Measurements from ENCODE around the gene ADCY3. TPM values are rescaled to one million over a fixed set of nuclear protein-coding genes. Genes with fewer than 3 reads are reported as not detected.

The ADCY3 gene
- total RNA-seq, 4 donors from 2014 or later, result 29.3 to 51.9 (median 43.1) TPM

DNA sequence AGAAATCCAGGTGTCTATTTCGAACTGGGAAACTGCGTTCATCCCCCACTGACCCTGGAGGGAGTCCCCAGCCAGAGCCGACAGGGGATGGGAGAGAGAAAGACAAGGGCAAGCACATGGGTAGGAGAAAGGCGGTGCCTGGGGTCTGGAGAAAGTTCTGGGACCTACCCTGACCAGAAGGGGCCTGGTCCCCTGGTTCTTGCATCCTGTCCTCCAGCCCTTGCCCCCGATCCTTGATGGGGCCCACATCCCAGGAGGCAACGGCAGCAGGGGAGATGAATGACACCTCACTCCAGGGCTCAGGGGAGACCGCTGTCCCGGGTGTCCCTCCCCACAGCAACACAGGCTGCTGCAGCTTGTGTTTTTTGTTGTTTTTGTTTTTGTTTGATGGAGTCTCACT lies 4.9 kb downstream of the ADCY3 start:
- no peak overlapping the region for H3K4me3 ChIP-seq (ENCODE audit: low read depth, poor library complexity, severe bottlenecking)
- no peak for TF ChIP-seq CTCF (IDR thresholded peaks at IDR 0.05)
- TF ChIP-seq POLR2A (IDR thresholded peaks at IDR 0.05), result no peak
- intact Hi-C loops (cut with DNase I; ENCODE audit: low total_unique reads), result no loop called here
- DNase-seq (ENCODE audit: low spot score in 2 of 2), result no peak
- 91 to 94% methylated on average over 8 of the region's 8 CpGs for WGBS, 2 donors

DNA sequence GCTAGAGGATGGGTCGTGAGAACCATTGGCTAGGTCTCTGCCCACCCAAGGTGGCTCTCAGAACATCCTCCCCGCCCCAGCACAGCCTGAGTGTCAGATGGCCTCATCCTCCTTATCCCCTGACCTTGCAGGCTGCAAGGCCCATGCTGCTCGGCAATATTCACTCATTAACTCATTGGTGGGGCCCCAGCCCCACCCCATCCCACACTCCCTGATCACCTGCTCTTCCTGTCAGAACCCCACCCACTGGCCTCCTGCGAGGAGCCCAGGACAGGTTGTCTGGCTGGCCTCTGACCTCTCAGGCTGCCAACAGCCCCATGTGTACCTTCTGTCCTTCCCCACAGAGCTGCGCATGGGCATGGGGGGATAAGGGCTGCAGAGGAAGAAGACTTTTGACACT lies 5.3 kb downstream of the ADCY3 start:
- no peak for TF ChIP-seq POLR2A (IDR thresholded peaks at IDR 0.05)
- no peak for TF ChIP-seq CTCF (IDR thresholded peaks at IDR 0.05)
- DNase-seq (ENCODE audit: low spot score in 2 of 2), result no peak
- 81 to 82% methylated on average over 5 of the region's 5 CpGs for WGBS, 2 donors
- H3K4me3 ChIP-seq (ENCODE audit: low read depth, poor library complexity, severe bottlenecking), result no peak overlapping the region
- intact Hi-C loops (cut with DNase I; ENCODE audit: low total_unique reads), result no loop called here

DNA sequence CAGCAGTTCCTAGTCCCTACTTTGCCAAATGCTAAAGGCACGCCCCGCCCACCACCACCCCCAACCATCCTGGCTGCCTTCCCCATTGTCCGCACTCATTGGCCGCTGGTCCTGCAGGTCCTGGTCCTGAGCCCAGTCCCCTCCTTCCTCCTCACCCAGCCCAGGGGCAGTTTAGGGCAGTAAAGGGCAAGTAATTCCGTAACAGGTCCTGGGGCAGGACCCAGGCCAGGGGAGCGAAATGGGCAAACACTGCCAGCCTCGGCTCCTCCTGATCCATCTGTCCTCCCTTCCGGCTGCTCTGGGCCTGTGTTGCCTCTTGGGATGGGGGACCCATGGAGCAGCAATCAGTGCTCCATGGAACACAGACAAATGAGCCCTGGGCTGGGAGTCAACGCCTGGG lies 6.1 kb downstream of the ADCY3 start:
- intact Hi-C loops (cut with DNase I; ENCODE audit: low total_unique reads), result no loop called here
- WGBS, 2 donors, result 64 to 66% methylated on average over 9 of the region's 9 CpGs
- H3K4me3 ChIP-seq (ENCODE audit: low read depth, poor library complexity, severe bottlenecking), result no peak overlapping the region

GRCh38 chr2:24912986-24913385 lies 7.1 kb downstream of the ADCY3 start:
- WGBS, 2 donors, result 82 to 86% methylated on average over 10 of the region's 10 CpGs
- no peak for DNase-seq (ENCODE audit: low spot score in 2 of 2)
- H3K4me3 ChIP-seq (ENCODE audit: low read depth, poor library complexity, severe bottlenecking), result no peak overlapping the region
- intact Hi-C loops (cut with DNase I; ENCODE audit: low total_unique reads), result no loop called here
- no peak for TF ChIP-seq POLR2A (IDR thresholded peaks at IDR 0.05)
- TF ChIP-seq CTCF (IDR thresholded peaks at IDR 0.05), result no peak

More for the DNA sequence above, 6.1 kb downstream of the ADCY3 start:
- TF ChIP-seq CTCF (IDR thresholded peaks at IDR 0.05) (no peak), POLR2A (IDR thresholded peaks at IDR 0.05) (no peak)
- no peak for DNase-seq (ENCODE audit: low spot score in 2 of 2)

DNA sequence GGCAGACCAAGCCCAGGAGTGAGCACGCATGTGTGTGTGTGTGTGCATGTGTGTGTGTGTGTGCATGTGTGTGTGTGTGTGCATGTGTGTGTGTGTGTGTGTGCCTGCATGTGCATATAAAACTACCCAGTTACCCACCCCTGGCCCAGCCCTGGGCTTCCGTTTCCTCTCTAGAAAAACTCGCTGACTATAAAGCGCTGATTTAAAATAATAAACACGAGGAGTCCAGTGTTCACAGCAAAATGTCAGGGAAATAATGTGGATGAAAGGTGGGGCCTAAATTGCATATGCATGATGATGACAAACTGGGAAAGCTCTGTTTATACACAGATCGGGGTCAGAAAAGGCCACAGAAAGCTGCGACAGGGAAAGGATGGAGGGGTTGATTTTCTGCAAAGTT lies 7.5 kb downstream of the ADCY3 start:
- 78 to 82% methylated on average over 7 of the region's 7 CpGs for WGBS, 2 donors
- TF ChIP-seq CTCF (IDR thresholded peaks at IDR 0.05), result no peak
- TF ChIP-seq POLR2A (IDR thresholded peaks at IDR 0.05), result no peak
- no peak overlapping the region for H3K4me3 ChIP-seq (ENCODE audit: low read depth, poor library complexity, severe bottlenecking)
- no peak for DNase-seq (ENCODE audit: low spot score in 2 of 2)
- intact Hi-C loops (cut with DNase I; ENCODE audit: low total_unique reads), result no loop called here

- TF ChIP-seq POLR2A (IDR thresholded peaks at IDR 0.05), result no peak
- TF ChIP-seq CTCF (IDR thresholded peaks at IDR 0.05), result no peak
- intact Hi-C loops (cut with DNase I; ENCODE audit: low total_unique reads), result no loop called here
- DNase-seq (ENCODE audit: low spot score in 2 of 2), result no peak
- WGBS, 2 donors, result 91 to 95% methylated on average over 3 of the region's 3 CpGs
- no peak overlapping the region for H3K4me3 ChIP-seq (ENCODE audit: low read depth, poor library complexity, severe bottlenecking)
Observed at GRCh38 chr2:24910245-24910644, 9.8 kb downstream of the ADCY3 start.
